SU-DHL-6 (cell line): ENCODE data around the gene ARVCF.

Experiments
- H2AFZ ChIP-seq: fragments of 200-600 bp; sonication (generic); 2 replicates; pipeline ENCODE4 v1.6.1; 2014; ENCODE audit warnings: low read depth, mild to moderate bottlenecking, moderate library complexity, mixed read lengths, antibody characterized with exemption, low read length; ENCODE audit not compliant: severe bottlenecking
- H3F3A ChIP-seq: fragments of 200-600 bp; shearing (Covaris generic); 2 replicates; pipeline ENCODE4 v1.6.0; 2016; ENCODE audit warnings: antibody characterized with exemption, mild to moderate bottlenecking; ENCODE audit not compliant: insufficient read depth
- H3K27ac ChIP-seq: fragments of 200-600 bp; sonication (generic); 2 replicates; pipeline ENCODE4 v1.5.1; 2016; ENCODE audit warnings: low read depth, mild to moderate bottlenecking, low read length, moderate library complexity, mixed read lengths
- H3K27me3 ChIP-seq: fragments of 200-600 bp; sonication (generic), shearing (Covaris generic); 2 replicates; pipeline ENCODE4 v1.6.0; 2014; ENCODE audit warnings: mild to moderate bottlenecking, low read length
- H3K36me3 ChIP-seq: fragments of 200-600 bp; sonication (generic); 2 replicates; pipeline ENCODE4 v1.6.1; 2014; ENCODE audit warnings: mild to moderate bottlenecking, low read length, mixed read lengths
- H3K4me2 ChIP-seq: fragments of 300-600, 200-600 bp; shearing (Covaris generic), sonication (generic); 2 replicates; pipeline ENCODE4 v1.6.0; 2014; ENCODE audit warnings: low read length, low read depth, mild to moderate bottlenecking; ENCODE audit not compliant: poor library complexity, severe bottlenecking
- H3K4me3 ChIP-seq: fragments of 200-600 bp; sonication (generic); 2 replicates; pipeline ENCODE4 v1.5.1; 2014; ENCODE audit warnings: antibody characterized with exemption, low read length, mild to moderate bottlenecking, mixed read lengths; ENCODE audit not compliant: insufficient read depth, poor library complexity, severe bottlenecking
- H3K79me2 ChIP-seq: fragments of 200-600 bp; sonication (generic); 2 replicates; pipeline ENCODE4 v1.6.1; 2014; ENCODE audit warnings: mild to moderate bottlenecking, low read length, moderate library complexity; ENCODE audit not compliant: insufficient read depth
- H3K9ac ChIP-seq: fragments of 200-600 bp; sonication (generic); 2 replicates; pipeline ENCODE4 v1.7.0; 2014; ENCODE audit warnings: mild to moderate bottlenecking, low read length
- H3K9me2 ChIP-seq: fragments of 200-600 bp; sonication (generic); replicated peaks from 2 replicates; pipeline ENCODE4 v1.6.1; 2014; ENCODE audit warnings: low read length; ENCODE audit not compliant: insufficient read depth
- H3K9me3 ChIP-seq: fragments of 200-600 bp; sonication (generic); 2 replicates; pipeline ENCODE4 v1.6.1; 2014; ENCODE audit warnings: low read length, mixed read lengths; ENCODE audit not compliant: insufficient read depth
- H4K20me1 ChIP-seq: fragments of 200-600 bp; sonication (generic); 2 replicates; pipeline ENCODE4 v1.6.1; 2014; ENCODE audit warnings: low read depth, mild to moderate bottlenecking, antibody characterized with exemption, low read length, moderate library complexity, mixed read lengths
- CTCF ChIP-seq: fragments of 200-600 bp; sonication (generic); IDR thresholded peaks from one replicate; pipeline ENCODE4 v1.5.1; 2017; ENCODE audit warnings: antibody characterized with exemption, mild to moderate bottlenecking, low read length, moderate library complexity; ENCODE audit not compliant: insufficient read depth, poor library complexity, severe bottlenecking
- EZH2phosphoT487 ChIP-seq: fragments of 200-600 bp; sonication (generic), shearing (Covaris generic); conservative IDR thresholded peaks from 2 replicates; pipeline ENCODE4 v1.6.1; 2018; ENCODE audit warnings: mild to moderate bottlenecking, antibody characterized with exemption, low read length, moderate library complexity, mixed read lengths

The ARVCF gene

GRCh38 chr22:19961868-19962245 lies 54.8 kb downstream of the ARVCF start:
- Histone ChIP-seq H3K9me3 (no peaks in the 10 kb centered on the region), H3K4me2 (no peak overlapping the region), H3K27ac (no peak overlapping the region), H3F3A (no peaks in the 10 kb centered on the region), H3K79me2 (no peaks in the 10 kb centered on the region), H3K27me3 (no peaks in the 10 kb centered on the region), H3K9ac (no peak overlapping the region), H3K4me3 (no peak overlapping the region), H2AFZ (no peak overlapping the region), H3K9me2 (no peaks in the 10 kb centered on the region), H4K20me1 (no peaks in the 10 kb centered on the region), H3K36me3 (no peaks in the 10 kb centered on the region)
- TF ChIP-seq EZH2phosphoT487: no peak
- no peak for TF ChIP-seq CTCF

- H3K36me3 ChIP-seq: no peaks in the 10 kb centered on the region
- H3K4me3 ChIP-seq: no peak overlapping the region
- H3F3A ChIP-seq: no peaks in the 10 kb centered on the region
- no peaks in the 10 kb centered on the region for H4K20me1 ChIP-seq
- H3K9ac ChIP-seq: no peak overlapping the region
- no peaks in the 10 kb centered on the region for H3K27me3 ChIP-seq
- no peak overlapping the region for H3K4me2 ChIP-seq
- H3K79me2 ChIP-seq: no peaks in the 10 kb centered on the region
- TF ChIP-seq EZH2phosphoT487: no peak
- TF ChIP-seq CTCF: no peak
- H3K9me3 ChIP-seq: no peaks in the 10 kb centered on the region
- H3K27ac ChIP-seq: no peak overlapping the region
- no peaks in the 10 kb centered on the region for H3K9me2 ChIP-seq
- H2AFZ ChIP-seq: no peak overlapping the region
These were observed 55.4 kb downstream of the ARVCF start for GRCh38 chr22:19961201-19961580.

- TF ChIP-seq CTCF: no peak
- TF ChIP-seq EZH2phosphoT487: no peak
- Histone ChIP-seq H3K9me3 (no peaks in the 10 kb centered on the region), H3K27me3 (no peaks in the 10 kb centered on the region), H3K36me3 (no peaks in the 10 kb centered on the region), H3K27ac (no peak overlapping the region), H2AFZ (no peak overlapping the region), H3K79me2 (no peaks in the 10 kb centered on the region), H3K9me2 (no peaks in the 10 kb centered on the region), H3F3A (no peaks in the 10 kb centered on the region), H3K4me3 (no peak overlapping the region), H4K20me1 (no peaks in the 10 kb centered on the region), H3K4me2 (no peak overlapping the region), H3K9ac (no peak overlapping the region)
These were observed 56.0 kb downstream of the ARVCF start for GRCh38 chr22:19960491-19961200.
